SH-SY5Y (cell line): Measurements from ENCODE around the gene C1orf105.

Experiments
- GATA2 ChIP-seq: IDR thresholded peaks from 2 replicates; pipeline ENCODE4 v1.6.1; 2011; ENCODE audit warnings: mild to moderate bottlenecking, low read depth, low read length
- GATA3 ChIP-seq: IDR thresholded peaks from 2 replicates; pipeline ENCODE4 v1.6.1; 2011; ENCODE audit warnings: low read depth, mild to moderate bottlenecking, low read length, moderate library complexity

- TF ChIP-seq GATA3 (no peak), GATA2 (no peak)
These were observed 66.4 kb downstream of the C1orf105 start for GRCh38 chr1:172486805-172487454.
